GM19023 (cell line): ENCODE results near the gene KATNBL1.
"Not testable (repeated sequence)": the region's sequence is repeated elsewhere in the genome, so short reads cannot be mapped to it uniquely, and the experiment has no call there.

ENCODE experiments used
- ATAC-seq: cut with Tn5 transposase; IDR thresholded peaks from one replicate; pipeline ENCODE4 v1.9.1; 2021; ENCODE audit warnings: mild to moderate bottlenecking, moderate library complexity; ENCODE audit not compliant: unreplicated experiment

The KATNBL1 gene

DNA sequence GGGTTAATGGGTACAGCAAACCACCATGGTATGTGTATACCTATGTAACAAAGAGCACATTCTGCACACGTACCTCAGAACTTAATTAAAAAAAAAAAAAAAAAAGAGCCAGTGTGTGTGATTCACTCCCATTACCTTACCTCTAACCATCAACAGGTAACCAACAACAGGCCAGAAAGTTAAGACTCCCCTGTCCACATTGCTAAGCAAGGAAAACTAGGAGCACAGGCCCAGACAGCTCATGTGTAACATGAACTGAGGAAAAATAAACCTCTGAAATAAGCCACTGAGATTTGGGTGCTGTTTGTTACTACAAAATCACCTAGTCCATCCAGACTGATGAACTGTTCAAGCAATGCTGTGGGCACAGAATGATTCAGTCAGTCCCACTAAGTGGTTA is 6.0 kb downstream of the KATNBL1 start:
- ATAC-seq: no peak

DNA sequence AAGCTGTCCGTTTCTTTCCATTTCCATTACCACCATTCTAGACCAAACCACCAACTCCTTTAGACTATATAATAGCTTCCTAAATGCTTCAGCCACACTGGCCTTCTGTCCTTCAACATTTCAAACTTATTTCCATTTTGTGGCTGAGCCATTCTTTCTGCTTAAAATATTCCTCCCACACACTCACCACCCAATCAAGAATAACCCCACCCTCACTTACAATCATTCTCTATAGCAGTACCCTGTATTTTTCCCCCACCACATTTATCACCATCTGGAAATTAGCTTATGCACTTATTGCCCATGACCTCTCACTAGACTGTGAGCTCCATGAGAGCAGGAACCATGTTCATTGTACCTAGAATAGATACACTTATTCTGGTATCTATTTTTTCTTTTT is 6.6 kb downstream of the KATNBL1 start:
- ATAC-seq: no peak

DNA sequence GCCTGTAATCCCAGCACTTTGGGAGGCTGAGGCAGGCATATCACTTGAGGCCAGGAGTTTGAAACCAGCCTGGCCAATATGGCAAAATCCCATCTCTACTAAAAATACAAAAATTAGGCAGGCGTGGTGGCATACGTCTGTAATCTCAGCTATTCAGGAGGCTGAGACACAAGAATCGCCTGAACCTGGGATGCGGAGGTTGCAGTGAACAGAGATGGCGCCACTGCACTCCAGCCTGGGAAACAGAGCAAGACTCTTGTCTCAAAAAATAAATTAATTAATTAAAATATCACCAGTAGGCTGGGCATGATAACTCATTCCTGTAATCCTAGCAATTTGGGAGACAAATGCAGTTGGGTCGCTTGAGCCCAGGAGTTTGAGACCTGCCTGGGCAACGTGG is 16.6 kb downstream of the KATNBL1 start:
- ATAC-seq: not testable (repeated sequence)

DNA sequence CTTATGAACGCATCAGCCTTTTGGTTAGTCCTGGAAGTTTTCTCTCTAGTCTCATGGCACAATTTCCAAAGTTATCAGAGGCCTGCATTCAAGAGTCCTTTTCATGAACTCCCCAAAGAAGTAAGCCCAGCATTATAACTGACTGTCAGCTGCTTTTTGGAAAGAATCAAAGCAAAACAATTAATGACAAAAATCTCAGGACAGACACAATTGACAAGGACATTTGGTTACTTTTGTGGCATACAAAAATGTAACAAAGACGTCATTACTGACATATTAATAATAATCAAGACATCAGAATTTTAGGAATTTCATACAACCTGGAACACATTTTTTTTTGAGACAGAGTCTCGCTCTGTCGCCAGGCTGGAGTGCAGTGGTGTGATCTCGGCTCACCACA is 21.2 kb downstream of the KATNBL1 start:
- no peak for ATAC-seq

DNA sequence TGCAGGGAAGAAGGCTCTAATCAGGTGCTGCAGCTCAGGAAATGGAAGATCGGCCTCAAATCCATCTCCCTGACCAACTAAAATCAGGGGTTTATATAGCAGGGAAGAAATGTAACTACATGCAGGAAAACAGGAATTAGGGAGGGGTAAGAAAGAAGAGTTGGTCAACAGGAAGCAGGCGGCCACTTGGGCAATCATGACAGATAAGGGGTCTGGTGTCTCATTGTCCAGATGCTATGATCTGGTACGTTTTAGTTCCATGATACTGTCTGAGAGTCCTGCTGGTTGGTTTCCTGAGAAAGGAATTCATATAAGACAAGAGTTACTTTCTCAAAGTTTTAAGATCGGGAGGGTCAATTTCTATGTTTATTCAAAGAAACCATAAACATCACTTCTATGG is 24.2 kb downstream of the KATNBL1 start:
- ATAC-seq: no peak

DNA sequence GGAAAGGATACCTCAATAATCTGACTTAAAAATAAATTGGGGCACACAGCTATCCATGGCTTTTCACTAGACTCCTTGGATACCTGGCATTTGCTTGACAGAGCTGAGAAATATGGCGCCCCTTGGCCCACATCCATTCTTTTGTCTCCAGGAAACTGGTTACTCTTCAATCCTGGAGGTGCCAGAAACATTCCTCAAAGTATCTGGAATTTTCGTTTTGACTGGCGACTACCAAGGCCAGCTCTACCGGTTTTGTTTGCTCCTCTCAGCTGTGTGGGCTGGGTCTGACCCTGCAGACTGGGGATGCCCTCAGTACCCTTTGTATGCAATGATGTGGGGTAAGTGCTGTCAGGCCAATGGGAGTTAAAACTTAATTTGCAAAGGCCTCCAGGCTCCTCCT is 27.0 kb downstream of the KATNBL1 start:
- ATAC-seq: no peak

DNA sequence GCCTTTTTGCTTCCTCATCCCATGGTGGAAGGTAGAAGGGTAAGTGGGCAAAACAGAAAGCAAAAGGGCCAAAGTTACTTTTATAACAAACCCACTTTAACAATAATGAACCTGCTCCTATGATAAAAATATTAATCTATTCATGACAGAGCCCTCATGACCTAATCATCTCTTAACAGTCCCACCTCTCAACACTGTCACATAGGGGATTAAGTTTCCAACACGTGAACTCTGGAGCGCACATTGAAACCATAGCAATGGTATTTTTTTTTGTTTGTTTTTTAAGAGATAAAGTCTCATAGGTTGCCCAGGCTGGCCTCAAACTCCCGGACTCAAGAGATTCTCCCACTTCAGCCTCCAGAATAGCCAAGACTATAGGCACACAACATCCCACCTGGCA is 30.7 kb downstream of the KATNBL1 start:
- ATAC-seq: no peak

DNA sequence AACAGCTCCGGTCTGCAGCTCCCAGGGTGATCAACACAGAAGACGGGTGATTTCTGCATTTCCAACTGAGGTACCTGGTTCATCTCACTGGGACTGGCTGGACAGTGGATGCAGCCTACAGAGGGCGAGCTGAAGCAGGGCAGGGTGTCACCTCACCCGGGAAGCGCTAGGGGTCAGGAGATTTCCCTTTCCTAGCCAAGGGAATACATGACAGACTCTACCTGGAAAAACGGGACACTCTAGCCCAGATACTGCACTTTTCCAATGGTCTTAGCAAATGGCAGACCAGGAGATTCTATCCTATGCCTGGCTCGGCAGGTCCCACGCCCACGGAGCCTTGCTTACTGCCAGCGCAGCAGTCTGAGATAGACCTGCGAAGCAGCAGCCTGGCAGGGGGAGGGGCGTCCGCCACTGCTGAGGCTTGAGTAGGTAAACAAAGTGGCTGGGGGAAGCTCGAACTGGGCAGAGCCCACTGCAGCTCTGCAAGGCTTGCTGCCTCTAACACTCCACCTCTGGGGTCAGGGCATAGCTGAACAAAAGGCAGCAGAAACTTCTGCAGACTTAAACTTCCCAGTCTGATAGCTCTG is 43.8 kb downstream of the KATNBL1 start:
- ATAC-seq: not testable (repeated sequence)

DNA sequence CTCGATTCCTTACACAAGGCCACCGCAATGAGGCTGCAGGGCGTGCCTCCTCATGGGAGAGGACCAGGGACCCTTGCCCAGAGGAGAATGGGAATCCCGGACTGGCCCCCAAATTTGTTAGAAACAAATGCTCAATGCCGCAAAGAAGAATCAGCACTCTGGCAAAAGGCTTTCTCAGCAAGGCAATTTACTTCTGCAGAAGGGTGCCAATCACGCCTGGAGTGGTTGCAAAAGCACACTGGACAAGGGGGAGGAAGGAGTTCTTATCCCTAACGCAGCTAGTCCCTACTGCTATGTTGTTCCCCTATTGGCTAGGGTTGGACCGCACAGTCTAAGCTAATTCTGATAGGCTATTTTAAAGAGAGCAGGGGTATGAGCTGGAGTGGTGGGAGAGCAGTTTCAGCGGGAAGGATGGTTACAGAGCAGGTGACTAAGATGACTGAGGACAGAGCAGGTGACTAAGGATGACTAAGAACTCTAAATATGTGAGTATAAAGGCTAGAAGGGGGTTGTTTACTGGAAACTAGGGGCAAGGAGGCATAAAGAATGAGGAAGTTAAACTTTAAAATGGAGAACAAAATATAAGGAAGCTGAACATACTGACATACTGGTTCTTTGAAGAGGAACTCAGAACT is 48.5 kb downstream of the KATNBL1 start:
- ATAC-seq: no peak

DNA sequence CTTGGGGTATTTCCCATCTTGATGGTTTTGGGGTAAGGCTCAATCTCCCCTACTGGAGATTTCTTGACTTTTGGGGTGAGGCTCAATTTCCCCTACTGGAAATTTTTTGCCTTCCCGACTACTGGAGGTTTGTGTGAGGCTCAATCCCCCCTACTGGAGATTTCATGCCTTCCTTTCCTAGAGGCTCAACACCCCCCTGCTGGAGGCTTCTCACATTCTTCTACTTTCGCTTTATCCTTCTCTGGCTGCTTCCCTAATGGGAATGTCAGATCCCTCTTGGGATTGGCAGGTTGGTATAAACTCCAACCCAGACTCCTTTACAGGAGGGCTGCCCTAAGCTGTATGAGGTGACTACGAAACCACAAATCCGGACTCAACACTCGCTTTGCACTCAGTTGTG is 49.2 kb downstream of the KATNBL1 start:
- no peak for ATAC-seq

DNA sequence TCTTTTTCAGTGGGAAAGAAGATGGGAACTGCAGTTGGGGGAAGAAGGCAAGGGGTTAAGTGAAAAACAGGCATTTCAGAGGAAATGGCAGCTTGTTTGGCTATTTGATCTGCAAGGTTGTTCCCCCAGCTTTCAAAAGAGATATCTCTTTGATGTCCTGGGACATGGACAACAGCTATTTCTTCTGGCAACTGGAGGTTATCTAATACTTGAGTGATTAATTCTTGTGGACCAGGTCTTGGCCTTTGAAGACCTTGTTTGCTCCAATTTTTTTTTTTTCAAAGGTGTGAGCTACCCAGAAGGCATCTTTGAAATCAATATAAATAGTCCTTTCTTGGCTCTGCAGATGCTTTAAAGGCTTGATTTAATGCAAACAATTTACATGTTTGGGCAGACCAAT is 51.5 kb downstream of the KATNBL1 start:
- no peak for ATAC-seq

DNA sequence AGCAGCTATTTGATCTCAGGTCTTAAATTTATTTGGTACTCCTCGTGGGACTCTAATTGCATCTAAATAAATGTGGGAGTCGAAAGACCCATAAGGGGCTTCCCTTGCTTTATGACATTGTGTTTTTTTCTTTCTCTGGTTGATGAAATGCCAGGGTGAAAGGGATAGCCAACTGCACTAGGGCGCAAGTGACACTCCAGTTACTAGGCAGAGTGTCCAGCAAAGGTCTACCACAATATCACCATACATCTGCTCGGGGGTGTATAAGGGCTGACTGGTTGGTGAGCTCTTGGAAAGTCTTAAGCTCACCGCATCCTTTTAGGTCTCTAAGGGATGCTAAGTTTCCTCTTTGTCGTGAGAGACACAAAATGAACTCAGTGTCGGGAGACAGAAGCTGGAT is 54.0 kb downstream of the KATNBL1 start:
- no peak for ATAC-seq

DNA sequence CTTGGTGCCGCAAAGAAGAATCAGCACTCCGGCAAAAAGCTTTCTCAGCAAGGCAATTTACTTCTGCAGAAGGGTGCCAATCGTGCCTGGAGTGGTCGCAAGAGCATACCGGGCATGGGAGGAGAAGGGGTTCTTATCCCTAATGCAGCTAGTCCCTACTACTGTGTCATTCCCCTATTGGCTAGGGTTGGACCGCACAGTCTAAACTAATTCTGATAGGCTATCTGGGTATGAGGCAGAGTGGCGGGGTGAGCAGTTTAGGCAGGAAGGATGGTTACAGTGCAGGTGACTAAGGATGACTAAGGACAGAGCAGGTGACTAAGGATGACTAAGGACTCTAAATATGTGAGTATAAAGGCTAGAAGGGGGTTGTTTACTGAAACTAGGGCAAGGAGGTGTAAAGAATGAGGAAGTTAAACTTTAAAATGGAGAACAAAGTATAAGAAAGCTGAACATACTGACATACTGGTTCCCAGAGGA is 55.1 kb downstream of the KATNBL1 start:
- ATAC-seq: no peak

DNA sequence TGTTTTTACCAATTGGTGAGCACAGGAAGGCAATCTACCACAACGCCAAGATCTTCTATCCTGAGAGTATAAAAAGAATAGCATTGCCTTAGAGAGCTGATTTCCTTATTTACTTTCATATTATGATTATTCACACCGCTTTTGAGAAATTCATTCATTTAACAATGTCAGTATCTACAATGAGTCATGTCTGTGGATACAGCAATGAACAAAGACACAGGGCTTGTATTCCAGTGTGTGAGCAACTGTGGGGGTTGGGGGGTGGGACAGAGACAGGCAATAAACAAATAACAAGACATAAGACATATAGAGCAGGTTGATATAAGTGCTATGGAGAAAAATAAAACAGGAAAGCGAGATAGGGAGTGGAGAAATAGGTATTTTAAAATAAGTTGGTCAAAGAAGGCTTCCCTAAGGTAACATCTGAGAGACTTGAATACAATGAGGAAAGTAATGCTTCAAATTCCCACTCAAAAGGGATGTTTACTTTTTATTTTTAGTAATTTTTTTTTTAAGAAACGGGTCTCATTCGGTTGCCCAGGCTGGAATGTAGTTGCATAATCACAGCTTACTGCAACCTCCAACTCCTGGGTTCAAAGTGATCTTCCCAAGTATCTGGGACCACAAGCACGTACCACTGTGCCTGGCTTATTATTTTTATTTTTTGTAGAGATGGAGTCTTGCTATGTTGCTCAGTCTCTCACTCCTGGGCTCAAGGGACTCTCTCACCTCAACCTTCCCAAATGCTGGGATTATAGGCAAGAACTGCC is 62.3 kb downstream of the KATNBL1 start:
- ATAC-seq: no peak

DNA sequence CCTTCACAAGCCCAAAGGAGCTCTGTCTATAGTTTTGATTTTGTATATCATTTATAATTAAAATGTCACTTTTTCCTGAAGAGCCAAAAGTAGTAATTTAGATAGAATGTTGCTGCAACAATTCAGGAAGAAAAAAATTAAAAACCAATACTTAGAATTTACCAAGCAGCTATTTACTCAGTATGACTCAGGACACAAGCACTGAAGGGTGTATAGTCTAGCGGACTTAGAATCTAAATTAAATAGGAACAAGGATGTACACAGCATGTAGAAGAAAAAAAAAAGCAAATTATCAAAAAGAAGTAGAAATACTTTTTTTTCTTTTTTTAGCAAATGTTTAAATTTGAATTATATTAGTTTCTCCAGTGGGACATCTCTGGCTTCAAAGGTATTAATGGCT is 76.4 kb downstream of the KATNBL1 start:
- no peak for ATAC-seq

DNA sequence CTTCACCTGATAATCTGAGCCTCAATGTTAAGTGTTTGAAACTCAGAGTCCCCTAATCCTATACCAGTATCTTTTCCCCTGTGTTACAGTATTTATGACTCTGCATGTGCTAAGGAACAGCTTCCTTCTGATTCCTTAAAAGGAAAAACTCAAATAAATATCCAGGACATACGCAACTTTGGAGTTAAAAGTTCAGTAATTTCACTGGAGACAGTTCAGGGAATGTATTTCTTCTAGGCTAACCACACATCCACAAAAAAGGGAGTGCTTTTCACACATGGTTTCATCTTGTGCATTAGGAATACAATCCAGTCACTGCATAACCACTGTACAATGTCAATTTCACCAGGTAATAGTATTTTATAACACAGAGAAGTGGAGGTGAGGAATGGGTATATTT is 77.0 kb downstream of the KATNBL1 start:
- no peak for ATAC-seq

DNA sequence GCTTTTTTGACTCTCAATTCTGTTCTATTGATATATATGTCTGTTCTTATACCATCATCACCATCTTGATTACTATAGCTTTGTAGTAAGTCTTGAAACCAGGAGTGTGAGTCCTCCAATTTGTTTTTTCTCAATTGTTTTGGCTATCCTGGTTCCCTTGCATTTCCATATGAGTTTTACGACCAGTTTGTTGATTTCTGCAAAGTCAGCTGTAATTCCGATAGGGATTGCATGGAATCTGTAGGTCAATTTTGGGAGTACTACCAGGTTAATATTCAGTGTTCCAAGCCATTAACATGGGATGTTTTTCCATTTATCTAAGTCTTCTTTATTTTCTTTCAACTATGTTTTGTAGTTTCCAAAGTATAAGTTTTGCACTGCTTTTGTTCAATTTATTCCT is 81.0 kb downstream of the KATNBL1 start:
- no peak for ATAC-seq

DNA sequence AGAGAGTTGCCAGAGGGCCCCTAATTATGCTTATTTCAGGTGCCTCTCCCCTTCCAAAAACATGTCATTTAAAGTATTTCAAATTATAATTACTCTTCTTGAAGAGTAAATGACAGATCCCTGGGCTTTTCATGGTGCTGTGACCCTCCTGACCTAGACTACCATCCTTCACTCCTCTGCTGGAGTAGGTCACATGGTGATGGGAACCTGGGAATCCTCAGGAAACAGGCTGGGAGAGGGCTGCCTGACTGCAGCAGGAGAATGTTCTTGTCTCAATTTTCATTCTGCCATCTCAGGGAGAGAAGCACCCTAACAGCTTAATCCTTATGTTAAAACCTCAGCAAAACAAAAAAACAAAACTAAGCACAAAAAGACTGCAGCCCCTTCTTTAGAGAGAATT is 83.4 kb downstream of the KATNBL1 start:
- no peak for ATAC-seq

DNA sequence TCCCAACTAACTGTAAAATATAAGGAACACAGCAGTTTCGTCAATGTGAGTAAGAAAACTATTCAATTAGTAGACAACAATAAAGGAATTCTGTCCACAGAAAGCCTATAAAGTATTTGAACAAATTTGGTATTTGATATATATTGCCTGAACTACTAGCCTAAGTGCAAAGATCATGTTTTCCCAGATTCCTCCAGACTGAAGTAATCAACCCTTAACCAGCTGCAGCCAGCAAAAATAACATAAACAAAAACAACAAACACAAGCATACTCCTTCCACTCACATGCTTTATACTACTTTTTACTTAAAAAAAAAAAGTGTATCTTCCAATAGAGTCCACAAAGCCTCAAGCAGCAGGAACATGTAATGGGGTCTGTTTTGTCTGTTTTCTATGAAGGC is 84.0 kb downstream of the KATNBL1 start:
- ATAC-seq: no peak

DNA sequence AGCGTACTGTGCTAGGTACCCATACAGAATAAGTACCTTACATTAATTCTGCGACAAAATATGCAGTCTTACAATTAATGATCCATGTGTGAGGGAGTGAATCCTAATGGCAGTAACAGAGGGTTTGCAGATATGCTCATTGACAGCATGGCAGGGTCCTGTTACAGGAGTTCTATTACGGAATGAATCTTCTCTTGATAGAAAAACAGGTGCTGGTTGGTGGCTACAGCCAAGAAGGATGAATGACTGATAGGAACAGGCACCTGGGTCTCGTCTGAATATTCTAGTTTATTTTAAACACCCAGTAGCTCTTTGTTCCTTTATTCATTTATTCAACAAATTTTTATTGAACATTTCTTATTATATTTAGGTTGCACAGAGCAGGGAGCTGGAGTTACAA is 85.2 kb downstream of the KATNBL1 start:
- no peak for ATAC-seq

DNA sequence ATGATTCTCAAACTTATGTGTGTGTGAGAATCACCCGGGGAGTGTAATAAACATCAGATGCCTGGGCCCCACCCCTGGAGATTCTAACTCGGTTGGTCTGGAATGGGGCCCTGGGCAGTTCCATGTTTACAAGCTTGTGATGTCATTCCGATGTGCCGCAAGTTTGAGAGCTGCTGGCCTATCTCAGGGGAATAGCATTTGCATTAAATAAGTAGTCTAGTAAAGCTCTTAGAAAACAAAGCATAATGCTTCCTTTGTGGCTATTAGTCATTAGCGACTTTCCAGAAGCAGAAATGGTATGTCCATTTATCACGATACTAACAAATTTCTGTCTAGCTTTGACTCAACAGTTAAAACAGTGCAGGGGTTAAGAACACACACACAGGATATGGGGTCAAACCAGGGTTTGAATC is 87.1 kb downstream of the KATNBL1 start:
- no peak for ATAC-seq

DNA sequence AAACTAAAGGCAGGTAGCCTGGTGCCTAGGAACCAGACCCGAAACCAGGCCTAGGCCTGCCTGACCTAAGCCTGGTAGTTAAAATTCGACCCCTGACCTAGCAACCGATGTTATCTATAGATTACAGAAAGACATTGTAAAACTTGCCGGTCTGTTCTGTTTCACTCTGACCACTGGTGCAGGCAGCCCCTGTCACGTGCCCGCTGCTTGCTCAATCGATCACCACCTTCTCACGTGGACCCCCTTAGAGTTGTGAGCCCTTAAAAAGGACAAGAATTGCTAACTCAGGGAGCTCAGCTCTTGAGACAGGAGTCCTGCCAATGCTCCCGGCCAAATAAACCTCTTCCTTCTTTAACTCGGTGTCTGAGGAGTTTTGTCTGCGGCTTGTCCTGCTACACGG is 88.1 kb downstream of the KATNBL1 start:
- ATAC-seq: not testable (repeated sequence)
